HG03354 (cell line): ENCODE results near the gene ATXN10.
"Not testable (repeated sequence)": the region's sequence is repeated elsewhere in the genome, so short reads cannot be mapped to it uniquely, and the experiment has no call there.

Experiments used
- ATAC-seq: cut with Tn5 transposase; IDR thresholded peaks from one replicate; pipeline ENCODE4 v1.9.1; 2021; ENCODE audit warnings: mild to moderate bottlenecking; ENCODE audit not compliant: unreplicated experiment, poor library complexity, severe bottlenecking

ATXN10 gene

DNA sequence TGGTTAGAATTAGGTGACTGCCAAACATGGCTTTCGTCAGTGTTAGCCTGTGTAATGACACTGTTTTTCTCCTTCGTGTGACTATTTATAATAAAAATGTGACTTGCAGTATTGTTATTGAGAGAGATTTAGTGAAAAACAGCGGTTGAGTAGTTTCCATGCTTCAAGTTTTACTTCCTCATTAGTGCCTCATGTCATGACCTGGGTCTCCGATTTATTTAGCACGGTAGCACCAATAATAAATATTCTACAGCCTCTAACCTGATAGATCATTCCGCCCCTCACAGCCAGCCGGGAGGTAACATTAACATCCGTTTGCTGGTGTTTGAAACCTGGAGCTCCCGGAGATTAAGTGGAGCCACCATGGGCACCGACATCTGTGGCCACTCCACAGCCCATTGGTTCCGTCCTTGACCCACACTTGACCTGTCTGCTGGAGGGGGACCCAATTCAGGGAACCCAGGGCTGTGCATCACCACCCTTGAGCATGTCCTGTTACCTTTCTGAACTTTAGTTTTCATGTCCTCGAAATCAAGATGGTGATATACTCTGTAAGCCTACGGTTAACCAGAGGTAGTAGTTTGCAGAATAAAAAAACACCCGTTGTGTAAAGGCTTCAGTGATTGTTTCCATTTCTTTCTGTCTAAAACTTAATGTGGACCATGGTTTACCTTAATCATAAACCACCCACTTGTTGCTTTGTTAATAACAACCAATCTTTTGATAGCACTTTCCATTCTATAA, 104.1 kb downstream of the ATXN10 start:
- ATAC-seq, result peak; percentile 74

DNA sequence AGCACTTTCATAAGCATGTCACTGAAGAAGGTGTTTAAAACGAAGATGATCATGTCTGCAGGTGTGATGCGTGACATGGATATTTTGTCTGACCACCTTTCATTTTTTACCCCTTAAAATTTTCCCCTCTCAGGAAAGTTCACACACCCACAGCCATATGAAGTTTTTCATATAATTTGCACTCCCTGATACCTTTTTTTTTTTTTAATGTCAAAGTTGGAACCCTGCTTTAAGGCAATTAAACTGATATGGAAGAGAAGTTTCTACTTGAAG, 104.6 kb downstream of the ATXN10 start:
- peak; percentile 15 for ATAC-seq

DNA sequence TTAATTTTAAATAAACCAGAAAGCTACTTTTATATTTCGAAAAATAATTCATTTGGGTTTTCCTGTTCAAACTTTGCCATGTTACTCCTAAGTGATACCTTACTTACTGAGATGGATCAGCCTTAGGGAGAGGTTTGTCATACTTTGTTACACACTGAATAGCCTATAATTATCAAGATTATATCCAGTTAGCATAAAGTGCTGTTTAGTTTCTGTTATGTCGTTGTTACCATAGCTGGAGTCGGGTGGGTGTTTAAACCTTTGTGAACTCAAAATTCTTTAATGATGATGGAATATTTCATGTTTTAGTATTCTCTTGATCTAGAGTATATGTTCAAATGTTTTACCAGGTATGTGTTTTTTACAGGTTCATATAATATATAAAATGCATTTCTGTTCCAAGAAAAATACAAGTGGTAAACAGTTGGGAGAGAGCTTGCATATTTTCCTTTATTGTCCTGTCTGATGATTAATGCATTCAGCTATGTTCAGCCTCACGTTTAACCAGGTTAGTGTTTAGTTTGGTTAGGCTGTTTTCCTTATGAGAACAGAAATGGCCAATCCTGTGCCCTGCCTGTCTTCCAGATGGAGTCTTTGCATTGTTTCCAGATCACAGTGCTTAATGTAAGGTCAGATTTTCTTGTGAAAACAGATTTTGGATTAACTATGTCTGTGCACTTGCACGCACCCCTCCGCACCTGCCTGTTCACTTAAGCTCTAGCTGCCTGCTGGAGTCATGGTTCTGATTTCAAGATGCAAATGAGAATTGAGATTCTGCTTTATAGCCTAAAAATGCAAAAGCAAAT, 105.6 kb downstream of the ATXN10 start:
- ATAC-seq, result no peak

DNA sequence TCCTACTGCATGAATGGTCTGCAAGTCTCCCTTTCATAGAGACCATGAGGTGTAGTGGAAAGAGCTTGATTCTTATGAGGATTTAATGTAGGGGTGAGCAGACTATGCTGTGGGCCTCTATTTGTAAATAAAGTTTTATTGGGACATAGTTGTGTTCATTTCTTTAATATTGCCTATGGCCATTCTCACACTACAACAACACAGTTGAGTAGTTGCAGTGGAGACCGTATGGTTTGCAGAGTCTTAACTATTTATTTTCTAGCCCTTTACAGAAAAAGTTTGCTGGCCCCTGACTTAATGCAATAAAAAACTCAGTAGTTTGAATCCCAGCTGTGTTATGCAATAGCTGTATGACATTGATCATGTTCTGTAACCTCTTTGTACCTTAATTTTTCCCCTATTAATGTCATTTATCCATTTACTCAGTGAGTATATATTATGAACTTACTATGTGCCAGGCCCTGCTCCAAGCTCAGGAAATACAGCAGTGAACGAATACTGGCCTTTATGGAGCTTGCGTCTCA, 106.3 kb downstream of the ATXN10 start:
- no peak for ATAC-seq

DNA sequence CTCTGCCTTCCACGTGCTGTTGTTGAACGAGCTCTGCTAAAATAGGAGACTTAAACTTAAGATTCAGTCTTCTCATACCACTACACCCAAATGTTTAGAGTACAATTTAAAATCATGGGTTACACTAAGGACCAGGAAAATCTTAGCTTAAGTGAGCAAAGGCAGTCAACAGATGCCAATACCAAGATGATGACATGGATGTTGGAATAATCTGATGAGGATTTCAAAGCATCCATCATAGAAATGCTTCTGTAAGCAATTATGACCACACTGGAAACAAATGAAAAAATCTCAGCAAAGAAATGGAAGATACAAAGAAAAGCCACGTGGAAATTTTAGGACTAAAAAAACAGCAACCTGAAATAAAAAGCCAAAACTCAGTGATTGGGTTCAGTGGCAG, 109.8 kb downstream of the ATXN10 start:
- no peak for ATAC-seq

DNA sequence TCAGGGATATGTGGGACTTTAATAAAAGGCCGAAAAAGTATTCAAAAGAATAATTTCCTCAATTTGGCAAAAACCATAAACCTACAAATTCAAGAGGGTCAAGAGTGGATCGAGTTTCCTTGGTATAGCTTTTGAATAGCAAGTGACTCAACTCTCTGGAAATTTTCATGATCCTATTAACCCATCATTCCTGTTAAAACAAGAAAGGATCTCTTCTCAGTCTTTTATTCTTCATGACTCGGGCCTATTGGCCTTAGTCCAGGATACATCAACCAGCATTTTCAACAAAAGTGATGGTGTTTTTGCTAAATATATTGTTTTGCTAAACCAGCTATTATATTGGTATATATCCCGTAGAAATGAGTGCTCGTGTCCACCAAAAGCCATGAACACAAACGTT, 110.3 kb downstream of the ATXN10 start:
- ATAC-seq, result no peak

DNA sequence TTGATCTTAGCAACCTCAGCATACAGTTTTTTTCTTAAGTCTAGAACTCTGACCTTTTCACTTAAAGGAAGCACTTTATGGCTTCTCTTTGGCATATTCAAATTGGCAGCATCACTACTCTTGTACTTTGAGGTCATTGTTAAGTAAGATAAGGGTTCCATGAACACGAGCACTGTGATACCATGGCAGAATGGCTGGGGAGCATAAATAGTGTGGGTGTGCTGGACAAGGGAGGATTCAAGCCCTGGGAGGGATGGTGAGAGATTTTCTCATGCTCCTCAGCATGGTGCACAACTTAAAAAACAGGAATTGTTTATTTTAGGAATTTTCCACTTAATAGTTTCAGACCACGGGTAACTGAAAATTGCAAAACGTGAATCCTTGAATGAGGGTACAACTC, 111.4 kb downstream of the ATXN10 start:
- no peak for ATAC-seq

DNA sequence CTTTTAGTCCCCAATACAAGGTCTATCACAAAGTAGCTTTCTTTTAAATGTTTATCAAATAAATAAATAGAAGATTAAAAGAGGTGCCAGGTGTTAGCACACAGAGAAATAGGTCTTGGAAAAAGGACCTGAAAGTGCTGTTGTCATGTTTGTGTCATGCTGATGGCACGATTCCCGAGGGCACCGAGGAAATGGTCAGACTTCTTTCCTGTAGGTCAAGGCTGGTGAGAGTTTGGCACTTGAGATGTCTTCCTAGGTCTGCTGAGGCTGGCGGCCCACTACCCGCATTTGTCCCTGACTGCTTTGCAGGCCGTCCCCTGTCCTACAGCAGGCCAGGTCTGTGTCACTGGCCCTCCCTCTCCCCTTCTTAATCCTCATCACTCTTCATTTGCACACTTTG, 112.1 kb downstream of the ATXN10 start:
- ATAC-seq, result no peak

DNA sequence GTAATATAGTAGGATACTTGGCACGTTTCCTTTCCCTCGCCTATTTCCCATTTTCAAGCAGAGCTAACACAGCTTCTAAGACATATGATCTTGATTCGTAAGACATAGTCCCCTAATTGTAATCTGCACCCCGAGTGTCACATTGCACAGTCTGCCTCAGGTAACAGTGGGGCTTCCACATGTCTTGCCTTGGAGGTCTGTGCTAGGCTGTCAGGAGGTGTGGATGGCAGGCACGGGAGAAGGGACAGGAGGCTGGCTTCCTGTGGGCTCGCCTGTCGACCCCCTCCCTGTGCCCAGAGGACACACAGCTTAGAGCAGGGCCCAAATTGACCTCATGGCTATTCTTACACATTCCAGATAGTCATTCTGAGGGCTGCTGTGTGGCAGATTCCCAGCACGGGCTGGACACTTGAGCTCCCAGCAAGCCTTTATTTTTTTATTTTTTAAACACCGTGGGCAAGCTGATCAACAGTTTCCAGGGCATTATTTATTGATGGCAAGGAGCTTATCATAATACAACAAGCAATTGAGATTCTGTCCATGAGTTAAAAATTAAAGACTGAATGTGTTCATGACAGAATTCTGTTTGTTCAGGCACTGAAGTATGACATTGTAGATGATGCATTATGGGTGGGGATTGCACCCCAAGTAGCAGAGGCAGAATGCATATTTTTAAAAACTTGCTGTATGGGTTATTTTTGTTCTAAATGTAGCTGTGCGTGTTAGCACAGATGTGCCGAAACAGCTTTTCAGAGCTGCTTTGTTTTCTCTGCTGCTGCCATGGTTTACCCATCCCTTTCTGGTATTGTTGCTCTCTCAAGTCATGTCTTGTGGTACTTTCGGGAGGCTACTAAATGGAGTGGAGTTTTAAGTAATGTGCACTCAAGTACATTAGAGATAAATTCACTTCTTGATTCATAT, 113.0 kb downstream of the ATXN10 start:
- ATAC-seq, result peak; percentile 62

DNA sequence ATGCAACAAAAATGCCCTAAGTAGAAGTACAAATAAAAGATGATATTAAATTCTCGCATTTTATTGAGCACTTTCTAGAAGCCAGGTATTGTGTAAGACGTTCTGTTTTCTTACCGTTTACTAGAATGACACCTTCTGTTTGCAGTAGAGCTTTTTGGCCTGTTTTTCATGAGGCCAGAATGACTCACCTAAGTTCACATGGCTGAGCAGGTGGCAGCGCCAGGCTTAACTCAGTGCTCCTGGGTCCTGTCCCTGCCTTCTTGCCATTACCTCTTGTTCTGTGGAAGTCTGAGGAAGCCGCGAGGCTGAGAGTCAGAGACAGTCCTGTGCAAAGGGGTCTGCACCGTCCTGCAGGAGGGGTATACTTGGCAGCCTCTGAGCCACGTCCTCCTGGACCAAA, 113.8 kb downstream of the ATXN10 start:
- ATAC-seq, result no peak

DNA sequence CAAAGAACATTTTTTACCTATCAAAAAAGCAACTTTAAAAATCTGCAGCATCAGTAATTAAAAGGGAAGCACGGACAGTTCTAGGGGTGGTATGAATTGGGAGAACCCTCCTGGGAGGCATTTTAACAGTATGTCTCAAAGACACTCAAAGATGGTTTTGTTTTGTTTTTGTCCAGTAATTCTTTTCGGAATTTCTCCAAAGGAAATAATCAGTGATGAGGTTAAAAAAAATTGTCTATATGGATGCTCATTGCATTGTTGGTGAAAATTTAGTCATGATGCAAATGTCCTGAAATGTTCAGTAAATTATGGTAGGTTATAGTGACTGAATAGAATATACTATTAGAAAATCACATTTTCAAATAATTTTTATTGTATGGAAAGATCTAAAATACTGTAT, 115.1 kb downstream of the ATXN10 start:
- no peak for ATAC-seq

DNA sequence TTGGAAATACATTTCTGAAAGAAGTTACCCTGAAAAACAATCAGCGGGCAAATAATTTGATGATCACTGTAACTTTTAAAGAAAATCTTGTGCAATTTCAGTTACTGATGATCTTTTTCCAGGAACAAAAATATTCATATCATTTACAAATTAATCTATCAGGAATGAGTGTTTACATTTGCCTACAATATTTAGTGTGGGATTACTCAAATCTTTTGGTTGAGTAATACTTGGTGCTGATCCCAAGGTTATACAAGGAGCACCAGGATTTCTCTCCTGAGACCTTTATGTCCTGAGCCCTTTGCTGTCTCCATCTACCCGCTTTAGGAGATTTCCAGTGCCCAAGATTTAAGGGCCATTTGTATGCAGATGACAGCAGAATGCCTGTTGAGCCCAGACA, 116.1 kb downstream of the ATXN10 start:
- ATAC-seq, result no peak

DNA sequence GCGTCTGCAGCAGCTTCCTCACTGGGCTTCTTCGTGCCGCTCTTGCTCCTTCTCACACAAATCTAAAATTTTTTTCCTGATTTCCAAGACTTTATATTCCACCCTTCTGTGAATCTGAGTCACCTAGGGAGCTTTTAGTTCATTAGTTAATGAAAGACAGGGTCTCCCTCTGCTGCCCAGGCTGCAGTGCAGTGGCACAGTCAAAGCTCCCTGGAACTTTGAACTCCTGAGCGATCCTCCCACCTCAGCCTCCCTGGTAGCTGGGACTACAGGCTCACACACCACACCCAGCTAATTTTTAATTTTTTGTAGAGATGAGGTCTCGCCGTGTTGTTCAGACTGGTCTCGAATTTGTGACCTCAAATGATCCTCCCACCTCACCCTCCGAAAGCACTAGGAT, 116.9 kb downstream of the ATXN10 start:
- no peak for ATAC-seq

DNA sequence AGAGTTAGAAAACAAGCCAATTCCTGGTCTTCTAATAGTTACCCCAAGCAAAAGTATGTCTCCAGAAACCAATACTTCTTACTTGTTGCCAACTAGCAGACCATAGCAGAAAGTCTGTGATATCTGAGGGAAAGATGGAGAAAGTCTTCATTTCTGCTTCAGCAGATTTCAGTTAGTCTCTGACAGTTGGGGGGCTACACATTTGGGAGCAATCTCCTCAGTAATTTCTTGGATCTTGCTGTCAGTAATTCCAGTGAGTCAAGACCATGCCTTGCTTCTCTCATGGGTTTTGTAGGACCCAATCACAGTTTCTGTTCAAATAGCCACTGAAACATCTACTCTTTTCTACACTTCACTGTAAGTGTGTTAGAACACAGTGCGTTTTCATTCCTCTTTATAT, 118.8 kb downstream of the ATXN10 start:
- no peak for ATAC-seq

DNA sequence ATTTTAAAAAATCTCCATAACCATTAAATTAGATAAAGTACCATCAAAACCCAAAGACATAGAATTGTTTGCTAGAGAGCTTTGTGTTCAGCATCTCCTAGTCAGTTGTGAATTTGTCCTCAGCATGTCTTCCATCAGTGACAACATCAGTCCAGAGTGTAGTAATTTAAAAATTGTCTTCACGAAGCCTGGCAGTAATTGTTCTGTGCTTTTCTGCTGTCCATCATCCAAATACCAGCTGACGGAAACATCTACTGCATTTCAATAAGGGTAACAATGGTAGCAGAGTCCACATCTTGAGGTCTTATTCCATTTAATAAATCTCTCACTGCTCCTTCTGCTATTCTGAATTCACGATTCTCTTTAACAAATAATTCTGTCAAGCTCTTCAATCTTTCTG, 121.5 kb downstream of the ATXN10 start:
- ATAC-seq, result no peak

DNA sequence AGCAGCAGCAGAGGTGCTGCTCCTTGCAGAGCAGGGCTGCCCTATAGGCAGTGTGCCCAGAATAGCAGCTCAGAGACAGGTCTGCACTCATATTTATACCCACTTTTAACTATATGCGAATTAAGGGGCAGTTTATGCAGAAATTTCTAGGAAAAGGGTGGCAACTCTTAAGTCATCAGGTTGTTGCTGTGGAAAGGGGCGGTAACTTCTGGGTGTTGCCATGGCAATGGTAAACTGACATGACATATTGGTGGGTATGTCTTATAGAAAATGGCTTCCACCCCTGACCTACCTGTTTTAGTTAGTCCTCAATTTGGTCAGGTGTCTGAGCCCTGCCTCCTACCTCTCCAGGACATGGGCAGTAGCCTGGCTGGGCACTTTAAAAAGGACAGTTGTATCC, 122.3 kb downstream of the ATXN10 start:
- ATAC-seq, result no peak

DNA sequence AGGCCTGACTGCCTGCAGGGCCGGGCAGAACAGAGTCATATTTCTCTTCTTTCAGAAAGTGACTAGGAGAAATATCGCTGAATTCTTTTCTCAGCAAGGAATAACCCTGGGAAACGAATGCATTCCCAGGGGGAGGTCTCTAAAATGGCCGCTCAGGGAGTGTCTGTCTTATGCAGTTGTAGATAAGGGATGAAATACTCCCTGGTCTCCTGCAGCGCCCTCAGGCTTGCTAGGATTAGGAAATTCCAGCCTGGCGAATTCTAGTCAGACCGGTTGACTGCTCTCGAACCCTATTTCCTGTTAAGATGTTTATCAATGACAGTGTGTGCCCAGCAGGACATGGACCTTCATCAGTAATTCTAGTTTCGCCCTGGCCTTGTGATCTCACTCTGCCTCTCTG, 124.4 kb downstream of the ATXN10 start:
- not testable (repeated sequence) for ATAC-seq

DNA sequence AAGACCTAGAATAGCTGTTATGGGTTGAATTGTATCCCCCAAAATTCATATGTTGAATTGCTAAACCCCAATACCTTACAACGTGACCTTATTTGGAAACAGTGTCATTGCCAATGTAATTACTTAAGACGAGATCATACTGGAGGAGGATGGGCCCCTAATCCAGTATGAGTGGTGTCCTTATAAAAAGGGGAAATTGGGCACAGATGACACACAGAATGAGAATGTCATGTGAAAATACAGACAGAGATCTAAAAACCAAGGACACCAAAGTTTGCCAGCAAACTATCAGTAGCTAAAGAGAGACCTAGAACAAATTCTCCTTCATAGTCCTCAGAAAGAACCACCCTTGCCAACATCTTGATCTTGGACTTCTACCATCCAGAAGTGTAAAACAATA, 127.7 kb downstream of the ATXN10 start:
- no peak for ATAC-seq

DNA sequence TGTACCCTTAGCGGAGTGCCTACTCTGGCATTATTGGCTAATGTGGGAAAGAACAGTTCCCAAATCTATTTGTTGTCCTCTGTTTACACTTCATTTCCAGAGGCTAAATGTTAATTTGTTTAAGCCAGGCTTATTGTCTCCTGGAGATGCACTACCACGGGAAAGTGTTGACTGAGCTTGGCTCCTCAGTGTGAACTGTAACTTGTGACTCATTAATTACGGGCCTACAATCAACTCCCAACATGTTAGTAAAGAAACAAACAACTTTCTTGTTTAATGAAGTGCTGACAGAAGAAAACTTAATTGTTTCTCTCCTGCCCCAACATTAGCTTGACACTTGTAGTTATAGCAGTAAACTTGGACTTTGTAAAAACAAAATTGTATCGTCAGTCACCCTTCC, 130.4 kb downstream of the ATXN10 start:
- ATAC-seq, result no peak

DNA sequence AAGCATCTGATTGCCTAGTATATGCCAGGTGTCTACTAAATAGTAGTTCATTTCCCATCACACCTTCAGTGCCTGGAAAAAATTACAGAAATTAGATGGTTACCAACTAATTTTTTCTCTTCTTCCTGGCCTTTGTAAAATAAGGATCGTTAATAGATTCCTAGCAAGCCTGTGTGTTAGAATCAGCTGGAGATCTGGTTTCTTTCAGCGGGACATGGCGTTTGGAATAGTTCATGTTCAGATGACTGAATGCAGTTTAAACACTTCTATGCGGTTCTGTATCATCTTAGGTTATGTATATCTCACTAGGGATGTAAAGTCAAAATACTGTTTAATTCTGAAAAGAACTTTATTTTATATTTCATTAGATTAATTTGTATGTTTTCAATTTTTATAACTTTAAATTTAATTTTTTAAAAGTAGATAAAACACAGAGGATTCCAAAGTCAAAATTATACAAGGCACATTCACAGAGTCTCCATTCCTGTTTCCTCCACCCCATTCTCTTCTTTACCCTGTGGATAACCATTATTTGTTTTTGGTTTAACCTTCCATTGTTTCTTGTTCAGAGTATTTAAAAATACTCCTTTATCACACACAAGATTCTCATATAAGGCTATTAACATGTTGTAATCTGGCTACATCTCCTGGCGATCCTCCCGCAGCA, 132.8 kb downstream of the ATXN10 start:
- no peak for ATAC-seq
